Measurements from ENCODE around the gene NFKBIB.

- TF ChIP-seq CTCF (IDR thresholded peaks at IDR 0.05; ENCODE audit: low read depth, low read length) (no peak), POLR2A (IDR thresholded peaks at IDR 0.05; ENCODE audit: extremely low read depth, insufficient read length) (no peak)
These were observed 50.0 kb downstream of the NFKBIB start for GRCh38 chr19:38949580-38950367.
